LNCAP (cell line): Measurements from ENCODE around the gene PGGT1B.

Experiments
- TF ChIP-seq, protein P1 (sequence below): fragments of 450-650 bp; IDR thresholded peaks from 2 replicates; pipeline ENCODE4 v1.5.1; 2017; ENCODE audit warnings: mild to moderate bottlenecking

Gene PGGT1B

GRCh38 chr5:115180165-115180709 lies 82.4 kb downstream of the PGGT1B start:
- TF ChIP-seq, protein P1, sequence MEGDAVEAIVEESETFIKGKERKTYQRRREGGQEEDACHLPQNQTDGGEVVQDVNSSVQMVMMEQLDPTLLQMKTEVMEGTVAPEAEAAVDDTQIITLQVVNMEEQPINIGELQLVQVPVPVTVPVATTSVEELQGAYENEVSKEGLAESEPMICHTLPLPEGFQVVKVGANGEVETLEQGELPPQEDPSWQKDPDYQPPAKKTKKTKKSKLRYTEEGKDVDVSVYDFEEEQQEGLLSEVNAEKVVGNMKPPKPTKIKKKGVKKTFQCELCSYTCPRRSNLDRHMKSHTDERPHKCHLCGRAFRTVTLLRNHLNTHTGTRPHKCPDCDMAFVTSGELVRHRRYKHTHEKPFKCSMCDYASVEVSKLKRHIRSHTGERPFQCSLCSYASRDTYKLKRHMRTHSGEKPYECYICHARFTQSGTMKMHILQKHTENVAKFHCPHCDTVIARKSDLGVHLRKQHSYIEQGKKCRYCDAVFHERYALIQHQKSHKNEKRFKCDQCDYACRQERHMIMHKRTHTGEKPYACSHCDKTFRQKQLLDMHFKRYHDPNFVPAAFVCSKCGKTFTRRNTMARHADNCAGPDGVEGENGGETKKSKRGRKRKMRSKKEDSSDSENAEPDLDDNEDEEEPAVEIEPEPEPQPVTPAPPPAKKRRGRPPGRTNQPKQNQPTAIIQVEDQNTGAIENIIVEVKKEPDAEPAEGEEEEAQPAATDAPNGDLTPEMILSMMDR, result no peak

GRCh38 chr5:115179394-115180164 lies 83.1 kb downstream of the PGGT1B start:
- TF ChIP-seq, protein P1, result no peak

- TF ChIP-seq, protein P1, result no peak
Measured at GRCh38 chr5:115179030-115179393, 83.7 kb downstream of the PGGT1B start.

- TF ChIP-seq, protein P1, result no peak
Measured at GRCh38 chr5:115170929-115171510, 91.7 kb downstream of the PGGT1B start.

DNA sequence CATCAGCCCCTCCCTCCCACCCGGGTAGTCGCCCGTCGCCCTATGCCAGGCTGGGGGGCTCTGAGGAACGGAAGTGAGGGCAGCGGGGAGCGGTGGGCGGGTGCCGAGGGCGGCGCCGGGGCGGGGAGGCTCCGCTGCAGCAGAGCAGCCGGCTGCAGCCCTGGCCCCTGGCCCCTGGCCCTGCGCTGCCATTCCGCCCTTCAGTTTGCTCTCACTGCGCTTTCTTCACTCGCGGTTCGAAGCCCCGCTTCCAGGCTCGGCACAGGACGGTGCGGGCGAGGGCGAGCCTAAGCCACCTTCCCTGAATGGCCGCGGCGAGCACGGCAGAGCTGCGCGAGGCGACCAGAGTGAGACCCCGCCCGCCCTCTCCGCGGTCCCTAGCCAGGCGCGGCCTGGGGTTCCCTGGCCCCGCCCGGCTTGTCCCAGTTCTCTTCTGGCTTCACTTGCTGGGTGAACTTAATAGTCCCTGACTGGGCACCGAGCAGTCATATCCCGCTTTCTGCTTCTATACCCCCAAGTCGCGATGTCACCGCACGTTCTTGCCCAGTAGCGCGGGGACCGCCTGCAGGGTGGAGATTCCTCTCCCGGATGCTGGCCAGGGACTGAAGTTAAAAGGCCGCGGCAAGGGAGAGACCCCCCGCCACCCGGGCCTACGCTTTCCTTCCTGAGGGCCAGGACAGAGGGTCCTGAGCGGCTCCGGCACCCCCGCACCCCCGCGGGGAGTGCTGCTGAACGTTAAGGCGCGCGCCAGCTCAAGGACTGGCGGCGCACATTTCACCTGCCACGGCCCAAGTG lies 92.3 kb downstream of the PGGT1B start:
- TF ChIP-seq, protein P1, result no peak

DNA sequence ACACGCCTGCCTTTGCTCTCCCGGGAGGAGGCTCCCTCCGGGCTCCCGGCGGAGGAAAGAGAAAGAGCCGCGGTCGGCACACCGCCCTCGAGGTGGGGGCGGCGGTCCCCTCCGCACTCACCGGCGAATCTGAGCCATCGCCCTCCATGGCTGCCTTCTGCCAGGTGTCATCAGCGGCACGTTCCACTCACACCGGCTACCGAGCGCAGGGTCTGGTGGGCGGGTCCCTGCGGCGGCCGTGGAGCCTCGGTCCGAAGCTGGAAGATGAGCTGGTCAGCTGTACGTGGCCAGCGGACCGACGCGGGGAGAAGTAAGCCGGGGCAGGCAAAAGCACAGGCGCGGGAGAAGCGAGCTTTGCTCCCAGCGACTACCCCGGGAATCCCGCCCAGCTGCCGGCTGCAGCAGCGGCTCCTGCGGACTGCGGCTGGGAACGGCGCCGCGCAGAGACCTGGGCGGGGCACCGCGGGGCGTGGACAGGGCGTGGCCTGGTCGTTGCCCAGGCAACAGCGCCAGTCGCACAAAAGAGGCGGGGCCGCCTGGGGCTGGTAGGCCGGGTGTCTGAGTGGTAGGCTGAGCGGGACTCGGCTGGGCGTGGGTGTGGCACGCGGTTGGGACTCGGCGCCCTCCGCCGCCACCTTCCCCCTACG lies 93.1 kb downstream of the PGGT1B start, which contains the start of gene TRIM36:
Gene TRIM36 (minus strand): TSS at position 422 of the 647 bp plus-strand sequence. CDS start 274 bp downstream, at position 148.
- TF ChIP-seq, protein P1, result no peak
